Stimulated activated CD8-positive, alpha-beta memory T cell treated with anti-CD3 and anti-CD28 coated beads, Interleukin-7, amount 100 ng/mL, for 48 hours (primary cell): ENCODE measurements around the gene SMIM35.
"Not testable (repeated sequence)": the region's sequence is repeated elsewhere in the genome, so short reads cannot be mapped to it uniquely, and the experiment has no call there.

Experiments
- DNase-seq, 2 donors: peaks; one replicate each; pipeline ENCODE4 v3.0.0-alpha.2; 2020; ENCODE audit warnings: low read depth in 1 of 2; ENCODE audit errors: extremely low read depth in 1 of 2

The SMIM35 gene

DNA sequence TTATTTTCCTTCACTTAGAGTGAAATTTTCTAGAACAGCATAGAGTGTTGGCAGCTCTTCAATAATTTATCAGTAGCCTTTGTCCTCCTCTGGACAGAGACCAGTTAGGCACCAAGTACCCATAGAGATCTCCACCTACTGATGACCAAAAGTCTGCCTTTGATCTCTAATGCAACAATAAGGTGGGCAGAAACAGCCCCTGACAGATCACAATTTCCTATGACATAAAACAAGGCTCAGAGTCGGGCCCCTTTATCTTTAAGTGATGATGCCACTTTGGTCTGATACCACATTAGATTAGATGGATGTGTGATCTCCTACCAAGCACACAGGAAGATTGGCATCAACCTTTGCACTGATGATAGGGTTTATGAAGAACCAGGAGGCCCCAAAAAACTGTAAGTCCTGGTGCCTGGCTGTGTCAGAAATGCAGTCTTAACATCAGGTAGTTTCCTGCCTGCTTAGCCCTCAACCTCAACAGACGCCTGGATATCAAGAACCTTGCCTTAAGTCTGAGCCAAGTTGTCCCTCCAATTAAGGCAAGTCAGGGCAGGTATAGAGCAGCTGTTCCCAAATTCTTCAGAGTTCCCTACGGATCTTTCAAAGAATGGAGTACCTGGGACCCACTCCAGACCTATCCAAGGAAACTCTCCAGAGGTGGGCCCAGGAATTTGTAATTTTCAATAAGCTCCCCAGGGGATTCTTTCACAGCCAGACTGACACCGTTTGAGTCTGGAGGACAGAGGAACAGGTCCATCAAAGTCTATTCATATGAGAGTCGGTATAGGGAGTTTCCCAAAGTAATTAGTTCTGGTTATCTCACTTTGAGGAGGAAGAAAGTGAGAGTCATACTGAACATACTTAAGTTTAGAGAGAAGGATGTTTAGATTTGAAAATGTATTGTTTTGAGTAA lies 40.5 kb downstream of the SMIM35 start:
- DNase-seq = no peak

DNA sequence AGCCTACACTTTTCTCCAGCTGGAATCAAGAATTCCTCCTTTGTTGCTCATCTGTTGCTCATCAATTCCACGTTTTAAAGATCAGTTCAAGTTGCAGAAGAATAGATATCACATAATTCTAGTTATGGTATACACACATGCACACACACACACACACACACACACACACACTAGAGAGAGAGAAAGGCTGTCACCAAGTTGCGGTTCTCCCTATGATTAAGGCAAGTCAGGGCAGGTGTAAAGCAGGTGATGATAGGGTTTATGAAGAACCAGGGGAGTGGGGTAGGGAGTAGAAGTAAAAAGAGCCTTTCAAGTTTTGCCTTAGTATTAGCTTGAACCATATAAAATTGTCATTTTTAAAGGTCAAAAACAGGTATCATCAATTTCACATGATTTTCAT lies 41.6 kb downstream of the SMIM35 start:
- DNase-seq = no peak

DNA sequence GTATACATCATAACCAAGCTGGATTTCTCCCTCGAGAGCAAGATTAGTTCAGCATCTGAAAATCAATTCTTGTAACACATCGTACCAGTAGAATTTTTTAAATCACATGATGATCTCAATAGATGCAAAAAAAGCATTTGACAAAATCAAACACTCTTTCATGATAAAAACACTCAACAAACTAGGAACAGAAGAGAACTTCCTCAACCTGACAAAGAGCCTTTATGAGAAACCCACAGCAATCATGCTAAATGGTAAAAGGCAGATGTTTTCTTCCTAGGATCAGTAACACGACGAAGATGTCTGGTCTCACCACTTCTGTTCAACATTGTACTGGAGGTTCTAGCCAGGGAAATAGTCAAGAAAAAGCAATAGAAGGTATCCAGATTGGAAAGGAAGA lies 44.0 kb downstream of the SMIM35 start:
- no peak for DNase-seq

DNA sequence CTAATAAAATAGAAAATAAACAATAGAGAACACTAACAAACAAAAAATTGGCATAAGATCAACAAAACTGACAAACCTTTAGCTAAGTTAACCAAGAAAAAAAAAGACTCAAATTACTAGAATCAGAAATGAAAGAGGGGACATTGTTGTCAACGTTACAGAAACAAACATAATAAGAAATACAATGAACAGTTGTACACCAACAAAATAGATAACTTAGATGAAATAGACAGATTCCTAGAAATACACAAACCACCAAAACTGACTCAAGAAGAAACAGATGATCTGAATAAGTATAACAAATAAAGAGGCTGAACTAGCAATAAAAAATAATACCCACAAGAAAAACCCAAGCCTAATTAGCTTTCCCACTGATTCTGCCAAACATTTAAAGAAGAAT lies 44.6 kb downstream of the SMIM35 start:
- no peak for DNase-seq

DNA sequence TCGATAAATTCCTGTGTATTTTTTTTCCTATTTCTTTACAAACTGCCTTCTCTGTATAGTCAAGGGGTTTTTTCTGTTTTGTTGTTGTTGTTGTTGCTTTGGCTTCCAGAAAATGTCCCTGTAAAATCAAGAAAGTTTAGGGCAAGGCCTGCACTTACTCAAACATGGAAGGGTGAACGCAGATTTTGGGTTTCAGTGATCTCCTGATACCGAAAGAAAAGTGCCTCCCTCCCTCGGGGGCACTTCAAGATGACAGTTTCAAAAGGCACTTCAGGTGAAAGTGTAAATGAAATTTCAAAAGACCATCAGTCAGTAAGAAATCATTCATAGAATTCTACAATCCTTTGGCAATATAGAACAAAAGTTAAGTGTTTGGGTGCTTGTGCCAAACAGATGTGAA lies 53.3 kb downstream of the SMIM35 start:
- DNase-seq = no peak

DNA sequence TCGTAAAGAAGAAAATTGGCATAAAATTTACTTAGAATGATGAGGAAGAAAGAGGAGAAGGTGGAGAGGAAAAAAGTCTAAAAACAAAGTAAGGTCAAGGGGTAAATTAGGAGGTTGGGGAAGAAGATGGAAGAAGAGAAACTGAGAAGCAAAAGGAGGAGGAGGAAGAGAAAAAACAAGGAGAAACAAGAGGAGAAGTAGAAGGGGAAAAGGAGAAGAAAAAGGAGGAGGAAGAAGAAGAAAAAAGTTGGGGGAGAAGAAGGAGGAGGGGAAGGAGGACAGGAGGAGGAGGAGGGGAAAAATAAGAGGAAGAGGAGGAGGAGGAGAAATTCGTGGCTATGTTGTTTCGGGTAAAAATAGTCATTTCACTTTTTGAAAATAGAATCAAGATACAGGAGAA lies 58.1 kb downstream of the SMIM35 start:
- DNase-seq = no peak

DNA sequence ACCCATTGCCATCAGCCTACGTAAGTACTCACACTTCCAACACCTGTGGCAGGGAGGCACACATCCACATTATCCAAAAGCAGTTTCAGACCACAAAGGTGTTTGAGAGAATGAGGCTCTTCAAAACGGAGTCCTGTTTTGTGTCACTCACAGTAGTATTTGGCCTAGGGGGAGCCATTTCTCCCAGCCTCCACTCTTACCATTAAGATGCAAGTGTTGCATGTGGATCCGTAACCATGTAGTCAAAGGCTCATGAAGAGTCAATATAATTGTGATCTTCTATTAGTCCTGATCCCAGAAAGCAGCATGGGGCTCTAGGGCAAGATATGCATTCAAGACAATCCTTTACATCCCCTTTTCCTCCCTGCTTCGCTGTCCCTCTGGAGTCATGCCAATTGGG lies 59.1 kb downstream of the SMIM35 start:
- no peak for DNase-seq

DNA sequence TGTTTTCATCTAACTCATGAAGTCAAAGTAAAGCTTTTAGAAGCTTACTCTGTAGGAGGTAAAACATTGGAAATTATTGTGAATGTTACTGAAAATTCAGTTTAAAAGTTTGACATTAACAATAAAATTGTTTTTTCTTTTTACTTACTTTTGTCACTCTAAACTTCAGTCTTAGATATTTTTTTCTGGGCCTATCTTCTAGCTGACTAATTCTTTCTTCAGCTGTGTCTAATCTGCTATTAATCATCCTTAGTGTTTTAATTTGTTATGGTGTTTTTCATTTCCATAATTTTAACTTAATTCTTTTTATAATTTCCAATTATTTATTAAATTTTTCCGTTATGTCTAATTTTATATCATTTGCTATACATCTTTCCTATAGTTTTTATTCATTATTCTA lies 65.6 kb downstream of the SMIM35 start:
- DNase-seq = no peak

DNA sequence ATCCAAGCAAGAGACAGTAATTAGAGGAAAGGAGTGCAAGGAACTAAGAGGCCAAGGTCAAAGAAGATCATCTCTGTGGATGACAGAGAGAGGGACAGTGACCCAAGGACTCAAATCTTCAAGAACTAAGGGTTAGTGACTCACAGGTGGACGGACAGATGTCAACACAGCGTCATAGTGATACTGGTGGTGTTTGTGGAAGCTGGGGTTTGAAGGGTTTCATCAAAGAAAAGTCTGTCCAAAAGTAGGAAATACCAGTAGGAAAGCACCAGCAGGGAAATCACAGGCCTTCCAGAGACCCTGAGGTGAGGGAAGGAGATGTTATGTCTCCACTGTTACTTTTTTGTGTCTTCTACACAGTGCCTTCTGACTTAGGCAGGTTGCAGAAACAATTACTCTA lies 68.4 kb downstream of the SMIM35 start:
- no peak for DNase-seq

DNA sequence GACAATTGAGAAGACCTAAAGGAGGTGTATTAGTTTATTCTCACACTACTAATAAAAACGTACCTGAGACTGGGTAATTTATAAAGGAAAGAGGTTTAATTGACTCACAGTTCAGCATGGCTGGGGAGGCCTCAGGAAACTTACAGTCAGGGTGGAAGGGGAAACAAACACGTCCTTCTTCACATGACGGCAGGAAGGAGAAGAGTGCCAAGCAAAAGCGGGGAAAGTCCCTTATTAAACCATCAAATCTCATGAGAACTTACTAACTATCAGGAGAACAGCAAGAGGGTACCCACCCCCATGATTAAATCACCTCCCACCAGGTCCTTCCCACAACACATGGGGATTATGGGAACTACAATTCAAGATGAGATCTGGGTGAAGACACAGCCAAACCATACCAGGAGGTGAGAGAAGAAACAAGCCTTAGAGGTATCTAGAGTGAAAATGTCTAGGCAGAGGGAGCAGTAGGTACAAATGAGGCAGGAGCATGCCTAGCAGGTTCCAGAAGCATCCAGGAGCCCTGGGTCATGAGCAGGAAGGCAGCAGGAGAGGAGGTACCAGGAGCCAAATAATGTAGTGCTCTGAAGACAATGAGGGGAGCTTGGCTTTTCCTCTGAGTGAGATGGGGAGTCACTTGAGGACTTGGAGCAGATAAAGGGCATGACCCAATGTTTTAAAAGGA lies 69.0 kb downstream of the SMIM35 start:
- DNase-seq = no peak

DNA sequence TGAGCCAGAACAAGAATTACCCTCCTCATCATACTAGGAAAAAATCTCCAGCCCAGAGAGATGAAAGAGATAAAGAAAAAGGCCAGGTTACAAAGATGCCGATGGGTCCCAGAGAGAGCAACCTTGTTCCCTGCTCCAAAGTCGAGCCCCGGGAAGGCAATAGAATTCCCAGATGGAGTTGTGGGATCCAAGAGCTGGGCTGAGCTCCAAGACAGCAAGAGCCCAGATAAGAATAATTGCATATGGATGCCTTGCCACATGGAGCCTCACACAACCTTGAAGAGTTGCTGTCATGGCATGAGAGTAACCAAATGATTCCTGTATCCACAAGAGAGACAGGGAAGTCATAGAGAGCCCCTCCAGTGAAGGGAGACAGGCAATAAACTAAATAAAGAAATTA lies 69.7 kb downstream of the SMIM35 start:
- DNase-seq = no peak

DNA sequence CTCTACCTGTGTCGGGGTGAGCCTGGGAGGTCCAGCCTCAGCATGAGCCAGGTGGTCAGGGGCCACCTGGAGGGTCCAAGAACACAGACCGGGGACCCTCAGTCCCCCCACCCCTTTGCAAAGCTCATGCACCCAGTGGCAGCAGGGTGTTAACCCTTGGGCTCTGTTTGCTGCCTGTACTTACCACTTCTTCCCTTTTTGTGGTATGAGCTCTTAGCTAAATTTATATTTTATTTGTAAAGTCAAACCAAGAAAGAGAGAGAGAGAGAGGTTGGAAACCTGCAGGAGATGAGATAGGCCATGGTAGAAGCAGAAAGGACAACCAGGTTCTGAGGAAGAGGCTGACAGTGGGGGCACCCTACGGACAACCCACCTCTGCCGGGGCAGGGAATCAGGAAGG lies 70.7 kb downstream of the SMIM35 start:
- DNase-seq = no peak

DNA sequence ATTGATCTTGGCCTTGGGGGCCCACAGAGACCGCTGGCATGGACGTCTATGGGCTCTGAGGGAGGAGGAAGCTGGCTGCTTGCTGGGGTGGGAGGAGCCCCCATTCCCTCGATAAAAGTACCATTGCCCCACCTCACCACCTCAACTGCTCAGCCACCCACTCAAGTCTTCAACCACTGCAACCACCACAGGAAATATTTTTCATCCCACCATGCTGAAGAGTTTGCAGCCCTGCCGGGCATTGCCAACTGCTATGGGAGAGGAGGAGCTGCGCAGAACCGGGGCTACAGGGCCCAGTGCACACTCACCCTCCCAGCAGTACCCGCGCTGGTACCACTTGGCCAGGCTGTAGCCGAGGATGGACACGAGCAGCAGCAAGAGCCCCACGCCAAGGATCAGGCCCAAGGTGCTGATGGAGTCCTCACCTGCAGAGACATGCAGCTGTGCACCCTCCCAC lies 71.3 kb downstream of the SMIM35 start:
- DNase-seq = no peak

DNA sequence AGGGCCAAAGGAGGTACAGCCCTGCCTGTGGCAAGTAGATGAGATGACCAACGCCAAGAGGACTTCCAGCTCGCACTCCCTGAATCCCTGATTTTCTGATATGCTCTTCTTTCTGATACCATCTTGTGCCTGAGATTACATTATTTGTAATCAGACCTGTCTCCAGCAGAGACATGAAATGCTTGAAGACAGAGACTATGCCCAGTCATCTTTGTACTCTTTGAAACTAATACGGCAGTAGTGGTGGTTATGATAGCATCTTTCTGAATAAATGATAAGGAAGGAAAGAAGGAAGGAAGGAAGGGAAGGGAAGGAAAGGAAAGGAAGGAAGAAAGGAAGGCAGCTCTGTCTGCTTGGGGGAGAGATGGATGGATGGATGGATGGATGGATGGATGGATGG lies 72.7 kb downstream of the SMIM35 start:
- DNase-seq = no peak

DNA sequence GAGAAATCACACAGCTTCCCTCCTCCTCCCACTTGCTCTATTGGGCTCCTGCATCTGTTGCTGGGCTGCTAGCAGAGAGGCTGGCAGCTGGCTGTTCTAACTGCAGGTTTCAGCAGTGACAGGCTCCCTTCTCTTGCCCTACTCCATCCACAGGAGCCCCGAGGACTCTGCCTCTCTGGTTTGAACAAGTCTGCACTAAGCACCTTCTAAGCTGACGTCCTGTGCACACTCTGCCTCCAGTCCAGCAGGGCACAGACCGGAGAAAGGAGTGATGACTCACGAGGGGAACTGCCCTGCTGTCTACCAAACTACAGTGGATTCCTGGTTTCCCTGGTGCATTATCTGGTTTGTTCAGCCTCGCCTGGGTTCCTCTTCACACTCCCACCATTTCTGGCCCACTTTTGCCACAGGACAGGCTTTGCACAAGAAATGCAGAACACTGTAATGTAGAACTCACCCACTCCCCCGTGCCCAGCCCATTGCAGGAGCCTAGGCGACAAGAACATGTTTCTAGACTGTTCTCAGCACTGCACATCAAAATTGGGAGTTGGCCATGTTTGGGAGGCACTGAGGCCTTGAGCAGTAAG lies 74.6 kb downstream of the SMIM35 start:
- DNase-seq = no peak

DNA sequence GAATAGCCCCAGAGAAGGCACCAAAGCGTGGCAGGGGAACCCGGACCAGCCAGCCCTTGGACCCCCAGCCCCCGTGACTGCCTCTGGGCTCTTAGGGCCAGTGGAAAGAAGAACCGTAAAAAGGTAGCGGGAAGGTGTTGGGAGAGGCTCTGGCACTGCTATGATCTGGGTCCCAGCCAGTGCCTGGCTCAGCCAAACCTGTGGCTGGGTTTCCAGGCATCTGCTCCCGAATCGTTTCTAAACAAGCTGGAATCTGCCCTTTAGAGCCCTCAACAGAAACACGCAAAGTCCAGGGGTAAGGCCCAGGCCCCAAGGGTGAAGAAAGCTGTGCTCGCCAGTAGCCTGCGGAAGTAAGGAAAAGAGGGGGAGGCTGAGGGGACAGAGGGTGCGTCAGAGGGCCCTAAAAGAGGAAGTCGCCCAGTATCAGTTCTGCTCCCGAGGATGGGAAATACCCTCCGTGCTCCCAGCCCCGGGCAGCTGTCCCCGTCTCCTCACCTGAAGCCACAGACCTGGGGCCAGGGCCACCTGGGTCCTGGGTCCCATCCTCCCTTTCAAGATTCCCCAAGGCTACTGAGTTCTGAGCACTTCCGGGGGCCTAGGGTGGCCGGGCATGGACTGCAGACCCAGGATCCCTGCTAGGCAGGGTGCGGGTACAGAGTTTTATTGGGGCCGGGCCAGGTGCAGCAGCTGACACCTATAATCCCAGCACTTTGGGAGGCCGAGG lies 75.9 kb downstream of the SMIM35 start:
- DNase-seq = no peak

DNA sequence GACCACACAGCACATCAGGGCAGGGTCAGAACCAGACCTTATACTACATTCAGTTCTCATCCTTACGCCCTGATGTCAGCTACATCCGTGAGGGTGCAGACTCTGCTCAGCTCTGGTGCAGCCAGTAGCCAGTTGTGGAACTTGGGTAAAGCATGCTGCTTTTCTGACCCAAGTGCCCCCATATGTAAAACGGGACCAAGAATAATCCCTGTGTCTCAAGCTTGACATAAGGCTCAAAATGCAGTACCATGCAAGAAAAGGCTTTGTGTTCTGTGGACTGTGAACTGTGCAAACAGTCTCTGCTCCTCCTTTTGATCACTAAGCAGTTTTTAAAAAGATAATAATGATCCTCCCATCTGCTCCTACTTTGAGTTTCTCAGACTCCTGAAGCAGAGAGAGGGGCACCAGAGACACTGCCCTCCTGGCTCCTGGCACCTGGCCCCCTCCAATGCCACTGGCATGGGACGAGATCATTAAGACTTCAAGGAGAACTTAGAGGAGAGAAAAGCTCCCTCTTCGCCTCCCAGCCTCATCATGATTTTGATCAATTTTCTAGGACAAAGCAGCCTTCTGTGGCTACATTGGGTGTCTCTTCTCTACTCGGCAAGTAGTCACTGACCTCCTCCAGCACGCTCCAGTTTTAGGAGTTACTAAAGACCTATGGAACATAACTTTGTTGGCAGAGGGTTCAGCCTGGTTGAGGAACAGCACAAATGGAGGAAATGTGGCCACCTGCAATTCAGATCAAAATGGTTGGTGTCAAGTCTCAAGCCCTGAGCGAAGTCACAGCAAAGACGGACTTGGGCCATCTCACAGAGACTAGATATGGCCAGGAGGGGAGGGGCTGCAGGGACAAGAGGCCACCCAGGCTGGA lies 76.7 kb downstream of the SMIM35 start:
- DNase-seq = no peak

DNA sequence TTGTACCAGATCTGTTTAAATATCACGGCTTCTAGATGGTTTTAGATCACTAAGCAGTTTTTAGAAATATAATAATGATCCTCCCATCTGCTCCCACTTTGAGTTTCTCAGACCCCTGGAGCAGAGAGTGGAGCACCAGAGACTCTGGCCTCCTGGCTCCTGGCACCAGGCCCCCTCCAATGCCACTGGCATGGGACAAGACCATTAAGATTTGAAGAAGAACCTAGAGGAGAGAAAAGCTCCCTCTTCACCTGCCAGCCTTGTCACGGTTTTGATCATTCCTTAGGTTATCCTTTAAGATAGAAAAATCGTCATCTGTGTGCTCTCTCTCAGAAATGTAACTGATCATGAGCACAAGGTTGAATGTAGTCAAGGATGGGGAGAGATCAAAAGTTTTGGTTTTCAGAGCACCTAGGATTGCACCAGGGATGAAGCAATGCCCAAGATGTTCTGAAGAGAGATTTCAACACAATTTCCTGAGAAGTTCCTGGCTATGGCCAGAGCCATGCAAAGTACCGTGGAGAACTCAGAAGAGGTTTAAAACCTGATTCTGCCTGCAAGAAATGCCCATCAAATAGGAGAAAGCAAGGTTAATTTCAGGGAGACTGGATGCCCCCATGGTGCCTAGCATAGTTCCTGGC lies 78.4 kb downstream of the SMIM35 start:
- DNase-seq = no peak

DNA sequence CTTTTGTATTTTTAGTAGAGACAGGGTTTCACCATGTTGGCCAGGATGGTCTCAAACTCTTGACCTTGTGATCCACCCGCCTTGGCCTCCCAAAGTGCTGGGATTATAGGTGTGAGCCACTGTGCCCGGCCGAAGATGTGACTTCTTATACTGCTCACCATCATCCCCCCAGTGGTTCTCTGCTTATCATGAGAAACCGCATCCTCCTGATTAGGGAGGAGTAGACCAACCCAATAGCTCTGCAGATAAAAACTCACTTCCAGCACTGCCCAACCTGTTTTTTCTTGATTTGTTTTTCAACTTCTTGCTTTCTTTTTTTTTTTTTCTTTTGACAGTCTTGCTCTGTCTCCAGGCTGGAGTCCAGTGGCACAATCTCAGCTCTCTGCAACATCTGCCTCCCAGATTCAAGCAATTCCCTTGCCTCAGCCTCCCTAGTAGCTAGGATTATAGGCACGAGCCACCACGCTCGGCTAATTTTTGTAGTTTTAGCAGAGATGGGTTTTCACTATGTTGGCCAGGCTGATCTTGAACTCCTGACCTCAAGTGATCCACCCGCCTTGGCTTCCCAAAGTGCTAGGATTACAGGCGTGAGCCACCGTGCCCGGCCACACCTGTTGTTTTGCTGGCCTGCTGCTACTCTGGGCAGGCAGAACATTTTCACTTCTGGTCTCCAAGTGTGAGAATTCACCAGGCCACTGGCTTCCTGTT lies 79.0 kb downstream of the SMIM35 start:
- not testable (repeated sequence) for DNase-seq
